Suppressor macrophage treated with lipopolysaccharide for 1 hour (primary cell): ENCODE measurements around the gene DRC3.
"Not testable (repeated sequence)": the region's sequence is repeated elsewhere in the genome, so short reads cannot be mapped to it uniquely, and the experiment has no call there.

Experiments used
- DNase-seq, 3 donors: peaks; one replicate each; pipeline ENCODE4 v3.0.0-alpha.2; 2020 to 2022

The DRC3 gene

GRCh38 chr17:17941015-17941414 is 31.6 kb upstream of the DRC3 start:
- no peak for DNase-seq

GRCh38 chr17:17942846-17943245 is 29.8 kb upstream of the DRC3 start:
- DNase-seq, result no peak

DNA sequence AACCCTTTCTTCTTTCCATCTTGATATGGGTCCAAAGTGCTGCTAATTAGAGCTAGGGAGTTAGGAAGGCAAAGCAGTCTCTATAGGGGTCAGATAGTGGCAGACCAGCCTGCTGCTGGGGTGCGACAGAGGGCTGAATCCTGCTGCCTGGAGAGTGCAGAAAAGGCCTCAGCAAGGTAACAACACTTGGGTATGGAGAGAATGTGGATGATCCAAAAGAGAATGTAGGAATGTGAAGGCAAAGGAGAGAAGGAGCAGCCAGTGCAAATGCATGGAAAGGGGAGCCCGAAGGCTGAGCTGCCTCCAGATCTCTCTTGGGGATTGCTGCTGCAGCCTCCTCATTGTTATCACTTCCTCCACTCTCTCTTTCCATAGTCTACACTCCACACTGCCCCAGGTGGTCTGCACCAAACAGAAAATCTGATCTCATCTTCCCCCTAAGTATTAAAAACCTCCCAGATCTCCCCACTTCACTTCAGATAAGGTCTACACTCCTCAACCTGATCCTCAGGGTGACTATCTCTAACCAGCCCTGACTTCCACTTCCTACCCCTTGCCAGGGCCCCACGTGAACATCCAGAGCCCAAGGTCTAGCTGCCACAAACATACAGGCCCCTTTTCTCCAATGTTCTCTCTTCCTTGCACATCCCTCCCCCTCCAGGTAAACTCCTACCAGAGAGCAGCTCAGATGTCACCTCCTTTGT is 29.2 kb upstream of the DRC3 start:
- no peak for DNase-seq

DNA sequence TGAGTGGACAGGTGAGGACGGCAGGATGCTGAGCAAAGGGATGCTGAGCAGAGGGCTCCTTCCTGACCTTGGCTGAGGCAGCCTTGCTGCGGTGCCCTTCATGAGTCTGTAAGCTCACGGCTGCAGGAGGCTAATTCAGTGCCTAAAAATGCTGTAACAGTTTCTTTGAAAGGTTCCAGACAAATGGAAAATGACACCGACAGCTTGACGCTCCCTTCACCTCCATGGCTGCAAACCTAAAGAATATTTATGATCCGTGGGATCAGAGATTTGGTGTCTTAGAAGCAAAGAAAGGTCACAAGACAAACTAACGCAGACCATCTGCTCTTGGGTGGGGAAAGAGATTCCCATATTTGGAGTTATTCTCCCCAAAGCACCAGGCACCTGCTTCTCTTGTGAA is 28.4 kb upstream of the DRC3 start:
- DNase-seq, result no peak

DNA sequence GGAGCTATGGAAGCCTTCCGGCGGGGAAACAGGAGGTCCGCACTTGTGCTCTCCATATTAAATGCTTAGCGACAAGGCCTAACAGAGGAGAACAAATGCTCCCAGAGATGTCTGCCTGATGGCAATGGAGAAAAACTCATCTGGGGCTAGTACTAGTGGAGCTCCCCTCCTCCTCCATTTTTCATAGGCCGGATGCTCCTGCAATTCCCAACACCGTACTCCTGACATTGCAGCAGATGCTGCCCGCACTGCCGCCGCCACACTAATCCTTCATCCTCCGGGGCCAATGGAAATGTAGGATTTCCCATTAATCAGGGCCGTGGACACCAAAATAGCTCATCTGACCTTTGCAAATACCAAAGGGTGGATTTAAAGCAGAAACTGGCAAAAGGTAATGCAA is 27.9 kb upstream of the DRC3 start:
- no peak for DNase-seq

- no peak for DNase-seq
Observed at GRCh38 chr17:17946093-17946492, 26.6 kb upstream of the DRC3 start.

DNA sequence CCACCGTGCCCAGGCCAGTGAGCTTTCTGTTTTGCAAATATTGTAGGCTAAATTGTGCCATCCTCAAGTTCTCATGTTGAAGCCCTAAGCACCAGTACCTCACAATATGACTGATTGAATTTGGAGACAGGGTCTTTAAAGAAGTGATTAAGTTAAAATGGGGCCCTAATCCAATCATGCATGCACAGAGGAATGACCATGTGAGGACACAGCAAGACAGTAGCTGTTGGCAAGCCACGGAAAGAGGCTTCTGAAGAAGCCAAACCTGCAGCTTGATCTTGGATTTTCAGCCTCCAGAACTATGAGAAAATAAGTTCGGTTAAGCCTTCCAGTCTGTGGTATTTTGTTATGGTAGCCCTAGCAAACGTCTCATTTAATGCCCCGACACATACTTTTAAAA is 25.4 kb upstream of the DRC3 start:
- no peak for DNase-seq

GRCh38 chr17:17947966-17948365 is 24.7 kb upstream of the DRC3 start:
- DNase-seq, result no peak

DNA sequence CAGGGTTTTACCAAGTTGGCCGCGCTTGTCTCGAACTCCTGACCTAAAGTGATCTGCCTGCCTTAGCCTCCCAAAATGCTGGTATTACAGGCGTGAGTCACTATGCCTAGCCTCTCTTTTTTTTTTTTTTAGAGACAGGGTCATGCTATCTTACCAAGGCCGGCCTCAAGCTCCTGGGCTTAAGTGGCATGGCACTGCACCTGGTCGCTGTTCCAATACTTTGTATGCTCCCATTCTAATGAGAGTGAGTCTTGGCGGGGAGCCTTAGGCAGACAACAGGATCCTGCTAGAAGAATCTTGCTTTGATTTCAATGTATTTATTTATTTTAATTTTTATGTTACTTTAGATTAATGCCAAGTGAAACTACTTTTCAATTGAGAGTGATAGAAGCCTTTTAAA is 22.3 kb upstream of the DRC3 start:
- DNase-seq, result no peak

DNA sequence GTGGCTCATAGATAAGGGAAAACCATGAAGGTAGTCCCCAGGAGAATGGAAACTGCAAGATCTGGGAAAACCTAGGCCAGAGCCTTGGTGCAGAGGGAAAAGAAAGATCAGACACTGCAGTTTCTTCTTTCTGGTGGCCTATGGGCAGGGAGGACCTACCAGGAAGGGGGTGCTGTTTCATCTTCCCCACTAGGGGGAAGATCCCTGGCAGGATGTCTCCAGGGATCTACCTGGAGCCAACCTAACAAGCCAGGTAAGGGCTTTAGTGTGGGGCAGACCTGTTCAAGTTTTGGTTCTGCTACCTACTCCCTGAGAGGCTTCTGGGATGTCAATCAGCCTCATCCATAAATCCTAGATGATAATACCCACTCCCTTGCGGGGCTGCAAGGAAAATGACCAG is 21.9 kb upstream of the DRC3 start:
- DNase-seq, result no peak

- no peak for DNase-seq
Observed at GRCh38 chr17:17951524-17951923, 21.1 kb upstream of the DRC3 start.

DNA sequence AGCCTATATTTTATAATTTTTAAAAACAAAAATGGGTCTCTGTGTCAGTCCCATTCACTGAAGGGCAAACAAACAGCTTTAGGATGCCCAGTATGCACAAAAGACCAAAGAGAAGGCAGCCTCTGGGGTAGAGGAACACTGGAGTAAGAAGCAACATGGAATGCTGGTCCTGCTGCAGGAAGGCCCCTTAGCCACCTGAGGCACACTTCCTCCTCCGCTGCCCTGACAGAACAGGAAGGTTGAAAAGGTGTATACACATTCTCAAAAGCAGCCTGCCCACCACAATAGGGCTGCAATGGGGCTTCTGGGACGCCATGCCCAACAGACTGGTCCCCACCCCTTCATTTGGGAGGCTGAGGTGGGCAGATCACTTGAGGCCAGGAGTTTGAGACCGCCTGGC is 20.0 kb upstream of the DRC3 start:
- no peak for DNase-seq

DNA sequence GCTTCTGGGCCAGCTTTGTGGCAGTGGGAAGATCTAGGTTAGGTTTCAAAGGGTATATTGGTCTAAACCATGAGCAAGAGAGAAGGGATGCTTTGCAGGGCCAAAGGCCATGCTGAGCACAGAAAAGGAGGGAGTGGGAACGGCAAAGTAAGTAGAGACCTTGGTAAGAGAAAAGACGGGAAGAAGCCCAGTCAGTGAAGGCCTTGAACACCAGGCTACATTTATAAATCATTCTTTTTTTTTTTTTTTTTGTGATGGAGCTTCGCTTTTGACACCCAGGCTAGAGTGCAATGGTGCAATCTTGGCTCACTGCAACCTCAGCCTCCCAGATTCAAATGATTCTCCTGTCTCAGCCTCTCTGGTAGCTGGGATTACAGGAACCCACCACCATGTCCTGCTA is 18.6 kb upstream of the DRC3 start:
- no peak for DNase-seq

- DNase-seq, result not testable (repeated sequence)
Observed at GRCh38 chr17:17955790-17956341, 16.8 kb upstream of the DRC3 start.

DNA sequence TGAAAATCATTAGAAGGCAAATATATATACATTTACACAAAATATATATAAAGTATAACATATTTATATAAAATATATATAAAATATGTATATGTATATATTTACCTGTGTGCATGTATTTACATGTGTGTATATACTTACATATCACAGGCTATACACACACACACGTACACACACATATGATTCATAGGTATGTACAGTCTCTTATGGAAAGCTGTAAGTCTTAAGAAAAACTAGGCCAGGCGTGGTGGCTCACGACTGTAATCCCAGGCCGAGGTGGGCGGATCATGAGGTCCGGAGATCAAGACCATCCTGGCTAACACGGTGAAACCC is 15.1 kb upstream of the DRC3 start:
- DNase-seq, result no peak

DNA sequence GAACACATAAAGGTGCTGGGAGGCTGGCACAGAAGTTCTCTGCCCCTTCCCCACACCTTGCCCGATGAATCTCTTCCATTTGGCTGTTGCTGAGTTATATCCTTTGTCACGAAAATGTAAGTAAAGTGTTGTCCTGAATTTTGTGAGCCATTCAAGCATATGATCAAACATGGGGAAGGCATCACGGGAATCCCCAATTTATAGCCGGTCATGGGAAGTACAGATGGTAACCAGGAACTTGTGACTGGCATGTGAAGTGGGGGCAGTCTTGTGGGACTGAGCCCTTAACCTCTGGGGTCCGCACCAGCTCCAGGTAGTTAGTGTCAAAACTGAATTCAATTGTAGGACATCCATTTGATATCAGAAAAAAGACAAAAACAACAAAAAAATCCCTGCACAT is 13.7 kb upstream of the DRC3 start:
- DNase-seq, result peak; percentile 72 to 84 (median 78)

- peak; percentile 40 to 61 (median 60) for DNase-seq
Observed at GRCh38 chr17:17959520-17960361, 12.9 kb upstream of the DRC3 start.

GRCh38 chr17:17960500-17961030 is 12.1 kb upstream of the DRC3 start:
- no peak for DNase-seq

GRCh38 chr17:17963066-17963465 is 9.6 kb upstream of the DRC3 start:
- no peak for DNase-seq

- DNase-seq, result no peak
Observed at GRCh38 chr17:17963694-17964436, 8.8 kb upstream of the DRC3 start.

DNA sequence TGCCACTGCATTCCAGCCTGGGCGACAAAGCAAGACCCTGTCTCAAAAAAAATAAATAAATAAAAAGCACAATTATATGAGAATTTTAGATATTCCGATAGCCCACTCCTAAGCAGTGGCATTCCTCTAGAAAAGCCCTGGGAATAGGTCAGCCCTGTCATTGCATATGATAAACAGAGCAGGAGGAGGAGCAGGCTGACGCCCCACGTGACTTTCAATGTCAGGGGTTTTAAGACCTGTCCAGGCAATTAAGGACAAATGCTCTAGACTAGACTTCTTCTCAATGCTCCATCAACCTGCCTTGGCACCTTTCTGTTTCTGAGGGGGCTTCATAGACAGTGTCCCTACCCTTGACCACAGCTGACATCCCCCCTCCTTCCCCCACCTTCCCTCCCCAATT is 8.0 kb upstream of the DRC3 start:
- no peak for DNase-seq

GRCh38 chr17:17965152-17965721 is 7.4 kb upstream of the DRC3 start:
- DNase-seq, result no peak

- no peak for DNase-seq
Observed at GRCh38 chr17:17966399-17966798, 6.3 kb upstream of the DRC3 start.
